SHP77 treated with DMSO at 0.1 percent for 48 hours (cell line): ENCODE results near the gene RSPH10B2.
"Not testable (repeated sequence)": the region's sequence is repeated elsewhere in the genome, so short reads cannot be mapped to it uniquely, and the experiment has no call there.

Experiments
- DNase-seq: peaks from one replicate; lab custom pipeline; 2025; lab: John Stamatoyannopoulos, UW

The RSPH10B2 gene

DNA sequence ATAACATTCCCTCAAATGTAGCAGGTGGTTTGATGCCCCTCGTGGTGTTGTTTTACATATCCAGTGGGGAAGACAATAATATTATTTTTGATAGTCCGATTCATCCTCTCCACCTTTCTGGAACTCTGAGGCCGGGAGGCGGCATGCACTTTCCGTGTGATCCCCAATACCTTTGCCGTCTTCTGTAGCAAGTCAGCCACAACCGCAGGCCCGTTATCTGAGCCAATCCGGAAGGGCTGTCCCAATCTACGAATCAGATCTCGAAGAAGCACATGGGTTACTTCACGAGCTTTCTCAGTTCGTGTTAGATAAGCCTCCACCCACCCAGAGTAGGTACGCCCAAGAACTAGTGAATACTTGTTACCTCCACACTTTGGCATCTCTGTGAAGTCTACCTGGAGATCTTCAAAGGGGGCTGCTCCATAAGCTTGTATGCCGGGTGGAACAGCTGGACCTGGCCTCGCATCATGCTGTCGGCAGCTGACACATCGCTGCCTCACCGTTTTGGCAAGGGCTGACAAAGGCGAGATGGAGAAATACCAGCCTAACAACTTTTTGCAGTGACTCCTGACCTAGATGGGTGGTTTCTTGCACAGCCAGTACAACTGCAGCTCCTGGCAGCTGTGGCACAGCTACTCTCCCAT, 88.5 kb downstream of the RSPH10B2 start:
- not testable (repeated sequence) for DNase-seq

DNA sequence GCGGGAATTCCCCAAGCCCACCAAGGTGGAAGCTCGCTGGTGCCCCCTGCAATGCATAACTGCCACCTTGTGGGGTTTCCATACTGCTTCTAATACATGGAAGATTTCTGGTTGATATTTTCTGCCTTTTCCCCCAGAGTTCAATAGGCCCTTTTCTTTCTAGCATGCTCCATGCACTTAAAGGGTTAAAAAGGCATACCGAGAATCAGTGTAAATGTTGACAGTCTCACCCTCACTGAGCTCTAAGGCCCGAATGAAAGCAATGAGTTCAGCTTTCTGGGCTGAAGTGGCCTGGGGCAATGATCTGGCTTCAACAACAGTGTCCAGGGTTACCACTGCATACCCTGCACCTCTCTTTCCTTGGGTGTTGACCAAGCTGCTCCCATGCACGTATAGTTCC, 89.2 kb downstream of the RSPH10B2 start:
- not testable (repeated sequence) for DNase-seq

DNA sequence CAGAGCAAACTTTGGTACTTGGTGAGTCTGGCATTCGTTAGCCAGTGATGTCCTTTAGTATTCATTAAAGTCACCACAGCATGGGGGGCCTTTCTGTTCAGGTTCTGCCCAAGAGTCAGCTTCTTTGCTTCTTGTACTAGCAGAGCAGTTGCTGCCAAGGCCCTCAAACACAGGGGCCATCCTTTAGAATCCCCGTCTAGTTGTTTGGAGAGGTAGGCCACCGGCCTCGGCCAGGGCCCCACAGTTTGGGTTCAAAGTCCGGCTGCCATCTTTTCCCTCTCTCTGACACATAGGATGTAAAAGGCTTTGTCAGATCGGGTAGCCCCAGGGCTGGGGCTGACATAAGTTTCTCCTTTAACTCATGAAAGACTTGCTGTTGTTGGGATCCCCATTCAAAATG, 89.8 kb downstream of the RSPH10B2 start:
- not testable (repeated sequence) for DNase-seq

DNA sequence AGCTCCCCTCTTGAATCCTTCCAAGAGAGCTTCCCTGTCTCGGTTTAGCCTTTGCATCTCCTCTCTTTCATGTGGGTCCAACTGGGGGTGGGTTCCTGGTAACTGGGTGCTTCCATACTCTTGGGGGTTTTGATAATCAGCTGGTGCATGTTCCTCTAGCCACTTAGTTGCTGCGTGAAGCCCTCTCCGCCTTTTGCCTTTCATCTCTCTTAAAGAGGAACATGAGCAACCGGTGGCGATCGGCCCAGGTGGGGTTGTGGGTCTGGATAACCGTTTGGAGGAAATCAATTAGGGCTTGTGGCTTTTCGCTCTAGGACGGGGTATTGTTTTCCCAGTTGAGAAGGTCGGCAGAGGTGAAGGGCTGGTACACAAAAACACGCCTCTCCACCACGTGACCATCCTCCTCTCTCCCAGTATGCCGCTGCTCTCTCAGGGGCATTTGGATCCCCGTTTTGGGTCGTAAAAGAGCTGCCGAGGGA, 92.1 kb downstream of the RSPH10B2 start:
- DNase-seq: not testable (repeated sequence)

DNA sequence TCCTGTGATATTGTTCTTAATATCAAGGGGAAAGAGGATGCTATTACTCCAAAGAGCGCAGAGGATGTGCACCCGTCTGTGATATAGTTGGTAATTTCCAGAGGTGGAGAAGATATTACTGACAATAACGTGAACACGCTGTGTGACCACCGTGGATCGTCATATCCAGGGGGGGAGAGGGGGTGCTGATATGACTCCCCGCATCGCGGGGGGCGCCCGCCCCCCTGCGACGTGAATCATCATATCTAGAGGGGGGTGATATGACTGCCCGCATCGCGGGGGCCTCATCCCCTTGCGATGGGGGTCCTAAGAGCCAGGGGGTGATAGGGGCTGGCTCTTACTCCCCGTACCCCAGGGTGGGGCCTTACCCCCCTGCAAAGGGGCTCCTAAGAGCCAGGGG, 93.8 kb downstream of the RSPH10B2 start:
- DNase-seq: not testable (repeated sequence)
